ENCODE results near the gene TOM1L1.

TOM1L1 gene

DNA sequence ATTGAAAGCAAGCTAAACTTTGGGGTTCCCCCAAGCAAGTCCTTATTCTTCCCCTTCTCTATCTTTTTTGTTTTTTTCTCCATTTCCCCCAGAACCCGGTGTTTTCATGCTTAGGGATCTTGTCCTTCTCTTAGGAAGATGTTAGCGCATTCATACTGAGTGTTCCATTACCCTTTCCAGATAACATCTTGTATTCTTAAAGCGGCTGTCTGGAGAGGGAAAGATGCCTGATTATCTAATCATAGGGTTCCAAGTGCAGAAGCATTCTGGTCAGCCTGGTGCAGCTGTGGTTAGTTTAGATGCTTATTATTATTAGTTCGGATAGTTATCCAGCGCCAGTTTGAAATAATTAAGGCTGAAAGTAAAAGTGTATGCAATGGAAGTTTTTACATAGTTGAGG lies 2.0 kb downstream of the TOM1L1 start:
- TF ChIP-seq EZH2 (IDR thresholded peaks at IDR 0.05; ENCODE audit: borderline replicate concordance, low read length): no peak
- TF ChIP-seq, protein P1, sequence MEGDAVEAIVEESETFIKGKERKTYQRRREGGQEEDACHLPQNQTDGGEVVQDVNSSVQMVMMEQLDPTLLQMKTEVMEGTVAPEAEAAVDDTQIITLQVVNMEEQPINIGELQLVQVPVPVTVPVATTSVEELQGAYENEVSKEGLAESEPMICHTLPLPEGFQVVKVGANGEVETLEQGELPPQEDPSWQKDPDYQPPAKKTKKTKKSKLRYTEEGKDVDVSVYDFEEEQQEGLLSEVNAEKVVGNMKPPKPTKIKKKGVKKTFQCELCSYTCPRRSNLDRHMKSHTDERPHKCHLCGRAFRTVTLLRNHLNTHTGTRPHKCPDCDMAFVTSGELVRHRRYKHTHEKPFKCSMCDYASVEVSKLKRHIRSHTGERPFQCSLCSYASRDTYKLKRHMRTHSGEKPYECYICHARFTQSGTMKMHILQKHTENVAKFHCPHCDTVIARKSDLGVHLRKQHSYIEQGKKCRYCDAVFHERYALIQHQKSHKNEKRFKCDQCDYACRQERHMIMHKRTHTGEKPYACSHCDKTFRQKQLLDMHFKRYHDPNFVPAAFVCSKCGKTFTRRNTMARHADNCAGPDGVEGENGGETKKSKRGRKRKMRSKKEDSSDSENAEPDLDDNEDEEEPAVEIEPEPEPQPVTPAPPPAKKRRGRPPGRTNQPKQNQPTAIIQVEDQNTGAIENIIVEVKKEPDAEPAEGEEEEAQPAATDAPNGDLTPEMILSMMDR (IDR thresholded peaks at IDR 0.05; ENCODE audit: low read length): no peak
- Histone ChIP-seq H3K36me3 (ENCODE audit: insufficient read depth, low read length) (no peaks in the 10 kb centered on the region), H3K27ac (ENCODE audit: low read depth, low read length, poor library complexity, severe bottlenecking) (no peak overlapping the region), H3K4me3 (ENCODE audit: low read depth, low read length, poor library complexity, severe bottlenecking) (no peak overlapping the region), H3K9ac (ENCODE audit: low read length) (no peak overlapping the region), H3K9me3 (ENCODE audit: low read length) (no peaks in the 10 kb centered on the region), H4K20me1 (ENCODE audit: insufficient read depth, low read length) (no peaks in the 10 kb centered on the region), H3K4me1 (ENCODE audit: insufficient read depth, low read length, severe bottlenecking) (no peaks in the 10 kb centered on the region), H3K79me2 (ENCODE audit: insufficient read depth, low read length) (no peaks in the 10 kb centered on the region), H3K27me3 (ENCODE audit: insufficient read depth, low read length) (0 out of 2 replicates have a peak, but pooled peaks cover 3% of the 10 kb centered on the region), H3K4me2 (ENCODE audit: low read length) (no peak overlapping the region), H3F3A (ENCODE audit: insufficient read depth, low read length) (no peaks in the 10 kb centered on the region), H3K9me2 (ENCODE audit: low read depth, low read length) (no peaks in the 10 kb centered on the region), H2AFZ (ENCODE audit: low read length) (no peak overlapping the region)

DNA sequence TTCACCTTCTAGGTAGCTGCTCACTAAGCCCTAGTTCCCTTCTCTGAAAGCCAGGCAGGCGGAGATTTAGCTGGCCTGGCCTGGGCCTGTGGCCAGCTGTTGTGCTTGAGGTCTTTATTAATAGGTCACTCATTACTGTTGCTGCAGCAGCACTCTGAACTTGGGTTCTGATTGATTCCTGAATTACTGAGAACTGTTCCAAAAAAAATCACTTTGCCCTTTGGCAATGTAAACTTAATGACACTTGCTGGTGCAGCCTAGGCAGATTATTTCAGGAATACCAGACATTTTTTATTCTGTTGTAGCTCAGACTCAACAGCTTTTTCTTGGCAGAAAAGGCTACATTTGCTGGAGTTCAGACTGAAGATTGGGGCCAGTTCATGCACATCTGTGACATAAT lies 2.7 kb downstream of the TOM1L1 start:
- Histone ChIP-seq H3K4me1 (ENCODE audit: insufficient read depth, low read length, severe bottlenecking) (no peaks in the 10 kb centered on the region), H3K9ac (ENCODE audit: low read length) (no peak overlapping the region), H4K20me1 (ENCODE audit: insufficient read depth, low read length) (no peaks in the 10 kb centered on the region), H3K4me3 (ENCODE audit: low read depth, low read length, poor library complexity, severe bottlenecking) (no peak overlapping the region), H3K79me2 (ENCODE audit: insufficient read depth, low read length) (no peaks in the 10 kb centered on the region), H3K36me3 (ENCODE audit: insufficient read depth, low read length) (no peaks in the 10 kb centered on the region), H3K9me3 (ENCODE audit: low read length) (no peaks in the 10 kb centered on the region), H3K27me3 (ENCODE audit: insufficient read depth, low read length) (0 out of 2 replicates have a peak, but pooled peaks cover 3% of the 10 kb centered on the region), H3K27ac (ENCODE audit: low read depth, low read length, poor library complexity, severe bottlenecking) (no peak overlapping the region), H2AFZ (ENCODE audit: low read length) (no peak overlapping the region), H3K4me2 (ENCODE audit: low read length) (no peak overlapping the region), H3F3A (ENCODE audit: insufficient read depth, low read length) (no peaks in the 10 kb centered on the region), H3K9me2 (ENCODE audit: low read depth, low read length) (no peaks in the 10 kb centered on the region)
- no peak for TF ChIP-seq EZH2 (IDR thresholded peaks at IDR 0.05; ENCODE audit: borderline replicate concordance, low read length)
- TF ChIP-seq, protein P1 (IDR thresholded peaks at IDR 0.05; ENCODE audit: low read length): no peak

DNA sequence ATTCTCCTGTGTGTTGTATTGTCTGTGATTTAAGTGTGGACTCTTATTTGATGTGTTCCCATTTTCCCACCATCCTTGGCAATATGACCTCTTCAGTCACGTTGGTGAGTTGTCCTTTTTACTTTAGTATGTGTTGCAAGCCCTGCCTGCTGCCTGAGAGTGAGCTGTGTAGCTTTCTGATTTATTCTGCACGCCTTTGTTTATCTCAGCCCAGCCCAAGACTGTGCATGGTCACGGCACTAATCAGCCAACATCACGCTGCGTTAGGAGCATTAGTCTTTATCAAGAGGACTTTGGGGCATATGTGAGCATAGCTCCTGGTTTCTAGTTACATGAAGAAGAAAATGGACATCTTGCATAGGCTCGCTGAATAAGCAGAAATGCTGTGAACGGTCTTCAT lies 6.0 kb downstream of the TOM1L1 start:
- no peaks in the 10 kb centered on the region for H3K27me3 ChIP-seq (ENCODE audit: insufficient read depth, low read length)
- H3K4me3 ChIP-seq (ENCODE audit: low read depth, low read length, poor library complexity, severe bottlenecking): no peak overlapping the region
- no peak overlapping the region for H3K27ac ChIP-seq (ENCODE audit: low read depth, low read length, poor library complexity, severe bottlenecking)
- no peaks in the 10 kb centered on the region for H3K36me3 ChIP-seq (ENCODE audit: insufficient read depth, low read length)
- H4K20me1 ChIP-seq (ENCODE audit: insufficient read depth, low read length): no peaks in the 10 kb centered on the region
- H3K79me2 ChIP-seq (ENCODE audit: insufficient read depth, low read length): no peaks in the 10 kb centered on the region
- no peaks in the 10 kb centered on the region for H3K4me1 ChIP-seq (ENCODE audit: insufficient read depth, low read length, severe bottlenecking)
- H3F3A ChIP-seq (ENCODE audit: insufficient read depth, low read length): no peaks in the 10 kb centered on the region
- H3K9ac ChIP-seq (ENCODE audit: low read length): no peak overlapping the region
- H3K4me2 ChIP-seq (ENCODE audit: low read length): no peak overlapping the region
- TF ChIP-seq, protein P1 (IDR thresholded peaks at IDR 0.05; ENCODE audit: low read length): no peak
- TF ChIP-seq EZH2 (IDR thresholded peaks at IDR 0.05; ENCODE audit: borderline replicate concordance, low read length): no peak
- no peaks in the 10 kb centered on the region for H3K9me3 ChIP-seq (ENCODE audit: low read length)
- H2AFZ ChIP-seq (ENCODE audit: low read length): no peak overlapping the region
- H3K9me2 ChIP-seq (ENCODE audit: low read depth, low read length): no peaks in the 10 kb centered on the region
